ENCODE results near the gene XYLB.

XYLB gene

DNA sequence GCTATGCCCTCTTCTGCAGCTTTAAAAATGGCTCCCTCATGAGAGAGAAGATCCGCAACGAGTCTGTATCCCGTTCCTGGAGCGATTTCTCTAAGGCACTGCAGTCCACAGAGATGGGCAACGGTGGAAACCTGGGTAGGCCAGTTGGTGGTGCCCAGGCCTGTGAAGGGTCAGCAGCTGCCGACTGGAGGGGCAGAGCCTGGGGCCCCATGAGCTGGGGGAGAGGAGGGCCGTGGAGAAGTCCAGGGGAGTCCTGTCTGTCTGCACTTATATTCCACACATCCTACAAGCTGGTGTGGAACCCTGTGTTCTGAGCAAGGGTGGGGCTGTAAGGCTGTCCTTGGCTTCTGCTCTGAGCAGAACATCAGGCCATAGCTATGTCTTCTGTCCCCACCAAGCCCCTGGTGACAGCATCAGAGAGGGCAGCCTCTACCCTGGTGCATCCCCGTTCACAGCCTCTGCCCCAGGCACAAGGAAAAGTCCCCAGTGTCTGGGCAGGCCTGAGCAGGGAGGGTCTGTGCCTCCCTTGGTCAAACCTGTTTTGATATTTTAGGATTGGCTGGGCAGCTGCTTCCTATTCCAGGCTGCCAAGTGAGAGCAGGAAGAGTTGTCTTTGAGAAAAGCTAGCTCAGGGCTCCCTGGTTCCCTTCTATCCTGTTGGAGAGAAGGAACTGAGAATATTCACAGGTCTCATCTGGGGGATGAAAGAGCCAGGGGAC is 29.7 kb downstream of the XYLB start:
- no peak overlapping the region for H3K4me3 ChIP-seq (ENCODE audit: low read depth, low read length)
- TF ChIP-seq, protein P1, sequence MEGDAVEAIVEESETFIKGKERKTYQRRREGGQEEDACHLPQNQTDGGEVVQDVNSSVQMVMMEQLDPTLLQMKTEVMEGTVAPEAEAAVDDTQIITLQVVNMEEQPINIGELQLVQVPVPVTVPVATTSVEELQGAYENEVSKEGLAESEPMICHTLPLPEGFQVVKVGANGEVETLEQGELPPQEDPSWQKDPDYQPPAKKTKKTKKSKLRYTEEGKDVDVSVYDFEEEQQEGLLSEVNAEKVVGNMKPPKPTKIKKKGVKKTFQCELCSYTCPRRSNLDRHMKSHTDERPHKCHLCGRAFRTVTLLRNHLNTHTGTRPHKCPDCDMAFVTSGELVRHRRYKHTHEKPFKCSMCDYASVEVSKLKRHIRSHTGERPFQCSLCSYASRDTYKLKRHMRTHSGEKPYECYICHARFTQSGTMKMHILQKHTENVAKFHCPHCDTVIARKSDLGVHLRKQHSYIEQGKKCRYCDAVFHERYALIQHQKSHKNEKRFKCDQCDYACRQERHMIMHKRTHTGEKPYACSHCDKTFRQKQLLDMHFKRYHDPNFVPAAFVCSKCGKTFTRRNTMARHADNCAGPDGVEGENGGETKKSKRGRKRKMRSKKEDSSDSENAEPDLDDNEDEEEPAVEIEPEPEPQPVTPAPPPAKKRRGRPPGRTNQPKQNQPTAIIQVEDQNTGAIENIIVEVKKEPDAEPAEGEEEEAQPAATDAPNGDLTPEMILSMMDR (IDR thresholded peaks at IDR 0.05; ENCODE audit: low read depth, low read length, missing control alignments): no peak
- DNase-seq (ENCODE audit: low read depth): no peak

DNA sequence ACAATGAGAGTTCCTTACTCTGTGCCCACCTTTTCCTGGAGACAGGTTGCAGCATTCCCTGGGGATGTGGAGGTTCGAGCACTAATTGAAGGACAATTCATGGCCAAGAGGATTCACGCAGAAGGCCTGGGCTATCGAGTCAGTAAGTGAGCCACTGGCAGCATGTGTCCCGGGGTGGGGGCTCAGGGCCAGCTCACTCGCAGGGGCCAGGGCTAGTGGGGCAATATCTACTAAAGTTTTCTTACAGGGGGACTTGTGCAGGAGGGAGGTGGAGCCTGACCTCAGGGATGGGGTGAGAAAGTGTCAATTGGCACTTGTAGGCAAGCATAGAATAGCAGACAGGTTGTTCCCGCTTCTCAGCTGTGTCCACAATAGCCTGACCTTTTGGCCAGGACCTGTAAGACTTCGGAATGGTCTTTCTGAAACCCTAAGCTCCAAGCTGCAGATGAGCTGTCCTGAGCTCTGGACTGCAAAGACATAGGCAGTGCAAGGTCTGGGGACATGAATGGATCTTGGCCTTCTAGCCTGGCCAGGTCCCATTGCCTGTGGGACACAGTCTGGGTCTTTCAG is 32.7 kb downstream of the XYLB start:
- TF ChIP-seq, protein P1 (IDR thresholded peaks at IDR 0.05; ENCODE audit: low read depth, low read length, missing control alignments): no peak
- no peak for DNase-seq (ENCODE audit: low read depth)
- H3K4me3 ChIP-seq (ENCODE audit: low read depth, low read length): no peak overlapping the region

DNA sequence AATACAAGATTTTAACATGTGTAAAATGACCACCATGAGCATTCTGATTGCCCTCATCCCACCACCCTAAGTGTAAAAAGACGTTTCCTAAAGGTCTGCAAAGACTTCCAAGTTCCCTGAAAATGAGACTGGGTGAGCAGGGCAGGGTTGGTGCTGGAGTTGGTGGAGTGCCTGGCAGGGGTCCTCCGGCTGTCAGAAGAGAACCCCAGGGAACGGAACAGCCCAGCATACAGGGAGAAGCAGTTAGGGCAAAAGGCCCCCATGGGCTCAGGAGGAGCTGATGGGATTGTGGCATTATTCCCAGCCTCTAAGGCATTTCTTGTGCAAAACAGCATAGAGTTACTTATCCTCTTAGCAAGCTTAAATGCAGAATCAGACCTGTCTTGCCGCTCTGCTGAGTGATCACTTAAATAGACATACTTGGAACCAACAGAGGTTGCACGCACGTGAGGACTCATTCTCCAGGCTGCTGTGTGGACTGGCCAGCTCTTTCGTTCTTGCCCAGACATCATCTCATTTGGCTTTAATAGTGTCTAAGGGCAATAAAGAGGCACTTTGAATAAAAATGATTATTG is 36.0 kb downstream of the XYLB start:
- DNase-seq (ENCODE audit: low read depth): no peak
- H3K4me3 ChIP-seq (ENCODE audit: low read depth, low read length): no peak overlapping the region
- TF ChIP-seq, protein P1 (IDR thresholded peaks at IDR 0.05; ENCODE audit: low read depth, low read length, missing control alignments): no peak

DNA sequence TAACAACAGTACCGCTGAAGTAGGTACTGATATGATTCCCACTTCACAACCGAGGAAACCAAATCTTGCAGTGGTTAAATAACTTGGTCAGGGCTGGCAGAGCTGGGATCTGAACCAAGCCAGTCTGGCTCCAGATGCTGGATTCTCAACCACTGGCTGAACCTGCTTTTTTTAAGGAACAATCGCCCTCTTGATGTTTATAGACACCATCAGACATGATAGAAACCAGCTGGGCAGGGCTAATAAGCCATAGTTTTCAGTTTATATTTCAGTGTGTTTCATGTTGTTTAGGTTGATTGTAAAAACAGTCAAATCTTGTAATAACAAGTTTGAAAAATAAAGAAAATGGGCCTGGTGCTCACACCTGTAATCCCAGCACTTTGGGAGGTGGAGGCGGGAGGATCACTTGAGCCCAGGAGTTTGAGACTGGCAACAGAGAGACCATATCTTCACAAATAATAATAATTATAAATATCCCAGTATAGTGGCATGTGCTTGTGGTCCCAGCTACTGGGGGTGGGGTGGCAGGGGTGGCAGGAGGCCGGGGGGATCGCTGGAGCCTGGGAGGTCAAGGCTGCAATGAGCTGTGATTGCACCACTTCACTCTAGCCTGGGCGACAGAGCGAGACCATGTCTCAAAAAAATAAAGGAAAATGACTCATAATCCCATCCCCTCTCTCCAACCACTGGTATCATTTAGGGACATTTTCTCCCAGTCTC is 36.7 kb downstream of the XYLB start:
- no peak overlapping the region for H3K4me3 ChIP-seq (ENCODE audit: low read depth, low read length)
- TF ChIP-seq, protein P1 (IDR thresholded peaks at IDR 0.05; ENCODE audit: low read depth, low read length, missing control alignments): no peak
- DNase-seq (ENCODE audit: low read depth): no peak

DNA sequence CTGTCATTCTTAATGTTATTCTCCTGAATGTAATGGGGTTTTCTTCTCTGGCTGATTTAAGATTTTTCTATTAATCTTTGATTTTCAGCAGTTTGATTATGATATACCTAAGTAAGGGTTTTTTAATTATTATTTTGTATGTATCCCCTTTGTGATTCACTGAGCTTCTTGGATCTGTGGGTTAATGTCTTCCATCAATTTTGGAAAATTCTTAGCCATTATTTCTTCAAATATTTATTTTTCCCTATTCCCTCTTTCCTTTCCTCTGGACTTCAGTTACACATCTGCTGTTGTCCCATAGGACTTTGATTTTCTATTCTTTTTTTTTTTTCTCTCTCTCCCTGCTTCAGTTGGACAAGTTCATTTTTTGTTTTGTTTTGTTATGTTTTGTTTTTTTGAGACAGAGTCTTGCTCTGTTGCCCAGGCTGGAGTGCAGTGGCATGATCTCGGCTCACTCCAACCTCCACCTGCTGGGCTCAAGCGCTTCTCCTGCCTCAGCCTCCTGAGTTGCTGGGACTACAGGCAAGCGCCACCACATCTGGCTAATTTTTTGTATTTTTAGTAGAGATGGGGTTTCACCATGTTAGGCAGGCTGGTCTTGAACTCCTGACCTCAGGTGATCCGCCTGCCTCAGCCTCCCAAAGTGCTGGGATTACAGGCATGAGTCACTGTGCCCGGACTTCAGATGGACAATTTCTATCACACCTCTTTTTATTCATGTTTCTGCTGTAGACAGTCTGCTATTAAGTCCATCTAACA is 40.6 kb downstream of the XYLB start:
- no peak for DNase-seq (ENCODE audit: low read depth)
- H3K4me3 ChIP-seq (ENCODE audit: low read depth, low read length): no peak overlapping the region
- TF ChIP-seq, protein P1 (IDR thresholded peaks at IDR 0.05; ENCODE audit: low read depth, low read length, missing control alignments): no peak

DNA sequence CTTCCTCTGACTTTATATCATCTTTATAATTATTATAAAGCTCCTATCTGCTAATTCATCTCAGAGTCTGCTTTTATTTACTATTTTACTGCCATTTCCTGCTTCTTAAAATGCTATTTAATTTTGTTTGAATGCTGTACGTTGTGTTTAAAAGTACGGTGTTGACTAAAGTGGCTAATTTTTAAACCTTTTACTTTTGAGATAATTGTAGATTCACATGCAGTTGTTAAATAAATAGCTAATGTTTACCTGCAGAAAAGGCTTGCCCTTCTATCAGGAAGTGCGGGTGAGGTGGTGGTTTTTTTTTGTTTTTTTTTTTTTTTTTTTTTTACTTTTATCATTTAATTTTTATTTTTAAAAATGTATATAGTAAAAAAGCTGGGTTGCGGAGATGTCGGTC is 41.3 kb downstream of the XYLB start:
- H3K4me3 ChIP-seq (ENCODE audit: low read depth, low read length): no peak overlapping the region
- DNase-seq (ENCODE audit: low read depth): no peak
- TF ChIP-seq, protein P1 (IDR thresholded peaks at IDR 0.05; ENCODE audit: low read depth, low read length, missing control alignments): no peak
